Activated CD4-positive, alpha-beta memory T cell treated with anti-CD3 and anti-CD28 coated beads for 36 hours (primary cell): ENCODE data around the gene ATP5F1D. TPM values are rescaled to one million over a fixed set of nuclear protein-coding genes. Genes with fewer than 3 reads are reported as not detected.

Experiments used
- CTCF ChIA-PET: fragments of 350-600 bp; sonication (Branson Sonifier 250); formaldehyde crosslinking; loops from one replicate; lab custom pipeline; 2021; ENCODE audit warnings: antibody characterized with exemption, inconsistent platforms; lab: Charles Lee
- POLR2A ChIA-PET: fragments of 350-600 bp; sonication (Branson Sonifier 250); formaldehyde crosslinking; loops from one replicate; lab custom pipeline; 2021; ENCODE audit warnings: antibody characterized with exemption; lab: Charles Lee
- DNase-seq: peaks from one replicate; pipeline ENCODE4 v3.0.0-alpha.2; 2020
- H3K27ac Mint-ChIP-seq: one replicate; pipeline ENCODE4 v1.8.0; 2021; ENCODE audit warnings: mixed read lengths
- H3K27me3 Mint-ChIP-seq: one replicate; pipeline ENCODE4 v1.8.0; 2021; ENCODE audit warnings: mixed read lengths
- H3K36me3 Mint-ChIP-seq: one replicate; pipeline ENCODE4 v1.8.0; 2021; ENCODE audit warnings: mixed read lengths
- H3K4me1 Mint-ChIP-seq: one replicate; pipeline ENCODE4 v1.8.0; 2021; ENCODE audit warnings: low read depth, mixed read lengths
- H3K4me3 Mint-ChIP-seq: one replicate; pipeline ENCODE4 v1.8.0; 2021; ENCODE audit warnings: mild to moderate bottlenecking, mixed read lengths
- H3K9me3 Mint-ChIP-seq: one replicate; pipeline ENCODE4 v1.8.0; 2021; ENCODE audit warnings: mixed read lengths
- intact Hi-C: fragments of 100-400 bp; cut with micrococcal nuclease; formaldehyde crosslinking; loops from one replicate; pipeline ENCODE4 v1.15.1; 2023
- total RNA-seq, 2 experiments: library from RNA; stranded (reverse); gene quantifications; one replicate each; pipeline ENCODE4 v1.2.3, GENCODE V29; 2021

The ATP5F1D gene
- total RNA-seq, 2 experiments from 2014 or later: 178 to 192 TPM

DNA sequence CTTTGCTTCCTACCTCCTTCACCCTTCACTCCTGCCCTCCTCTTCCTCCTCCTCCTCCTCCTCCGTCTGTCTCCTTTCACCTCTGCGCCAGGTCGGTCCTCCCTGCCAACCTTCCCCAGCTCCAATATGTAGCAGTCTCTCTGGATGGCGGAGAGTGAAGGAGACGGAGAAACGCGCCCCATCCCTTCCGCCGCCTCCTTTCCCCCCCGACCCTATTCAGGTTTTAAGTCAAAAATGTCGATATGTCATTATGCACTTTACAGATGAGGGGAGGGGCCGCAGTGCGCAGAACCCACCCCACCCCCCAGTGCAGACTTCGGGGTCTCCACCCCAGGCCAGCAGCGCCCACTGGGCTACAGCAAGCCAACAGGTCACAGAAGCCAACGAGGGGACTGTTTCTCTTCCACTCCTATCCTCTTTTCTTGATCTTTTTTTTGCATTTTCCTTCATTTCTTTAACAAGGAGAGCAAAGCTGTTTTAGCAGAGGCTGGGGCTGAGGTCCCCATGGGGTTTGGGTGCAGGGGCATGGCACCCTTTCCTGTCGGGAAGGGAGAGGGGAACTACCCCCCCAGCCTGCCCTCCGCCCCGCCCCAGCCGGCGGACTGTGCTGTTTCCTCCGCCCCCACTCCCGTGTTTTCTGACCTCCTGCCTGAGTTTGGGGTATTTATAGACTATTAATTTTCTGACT is 16.1 kb downstream of the ATP5F1D start:
- ChIA-PET CTCF (interaction anchor here (3.5 to 17.9 kb wide), 2 partner anchors 9 to 14 kb away, joined by 19 to 649 read pairs; partner anchors contain the start of gene ATP5F1D), POLR2A (interaction anchor here (4.0 kb wide), 1 partner anchor 12 kb away, joined by 35 read pairs; the partner anchor contains the start of gene CIRBP)
- intact Hi-C loops: no loop called here
- H3K27me3 Mint-ChIP-seq: no peaks in the 10 kb centered on the region
- H3K4me1 Mint-ChIP-seq: peaks cover 49% of the 10 kb centered on the region
- H3K9me3 Mint-ChIP-seq: no peaks in the 10 kb centered on the region
- peak overlapping the region; percentile 97 for H3K27ac Mint-ChIP-seq
- DNase-seq: peak; percentile 9
- H3K36me3 Mint-ChIP-seq: peaks cover 42% of the 10 kb centered on the region
- H3K4me3 Mint-ChIP-seq: peak overlapping the region; percentile 39

DNA sequence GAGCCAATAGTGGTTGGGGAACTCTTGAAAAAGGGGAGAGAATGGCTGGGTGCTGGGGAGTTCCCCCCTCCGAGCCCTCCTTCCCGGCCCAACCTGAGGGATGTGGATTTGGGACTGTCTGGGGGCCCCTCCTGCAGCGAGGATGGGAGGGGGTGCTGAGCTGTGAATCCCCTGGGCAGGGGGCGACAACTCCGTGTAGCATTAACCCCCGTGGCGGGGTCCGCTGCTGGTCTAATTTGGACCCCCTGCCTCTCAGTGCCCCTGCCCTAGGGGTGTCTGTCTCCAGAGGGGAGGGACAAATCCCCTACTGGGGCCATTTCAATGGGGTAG is 16.6 kb downstream of the ATP5F1D start:
- H3K27ac Mint-ChIP-seq: peak overlapping the region; percentile 97
- no peaks in the 10 kb centered on the region for H3K27me3 Mint-ChIP-seq
- intact Hi-C loops: no loop called here
- H3K4me3 Mint-ChIP-seq: peak overlapping the region; percentile 39
- ChIA-PET CTCF (interaction anchor here (17.9 kb wide), 1 partner anchor 15 kb away, joined by 649 read pairs; the partner anchor contains the start of gene ATP5F1D), POLR2A (interaction anchor here (1.8 to 4.0 kb wide), 2 partner anchors 11 to 14 kb away, joined by 5 to 35 read pairs; partner anchors contain the start of gene CIRBP)
- no peak for DNase-seq
- H3K9me3 Mint-ChIP-seq: no peaks in the 10 kb centered on the region
- H3K36me3 Mint-ChIP-seq: peaks cover 42% of the 10 kb centered on the region
- peaks cover 54% of the 10 kb centered on the region for H3K4me1 Mint-ChIP-seq

DNA sequence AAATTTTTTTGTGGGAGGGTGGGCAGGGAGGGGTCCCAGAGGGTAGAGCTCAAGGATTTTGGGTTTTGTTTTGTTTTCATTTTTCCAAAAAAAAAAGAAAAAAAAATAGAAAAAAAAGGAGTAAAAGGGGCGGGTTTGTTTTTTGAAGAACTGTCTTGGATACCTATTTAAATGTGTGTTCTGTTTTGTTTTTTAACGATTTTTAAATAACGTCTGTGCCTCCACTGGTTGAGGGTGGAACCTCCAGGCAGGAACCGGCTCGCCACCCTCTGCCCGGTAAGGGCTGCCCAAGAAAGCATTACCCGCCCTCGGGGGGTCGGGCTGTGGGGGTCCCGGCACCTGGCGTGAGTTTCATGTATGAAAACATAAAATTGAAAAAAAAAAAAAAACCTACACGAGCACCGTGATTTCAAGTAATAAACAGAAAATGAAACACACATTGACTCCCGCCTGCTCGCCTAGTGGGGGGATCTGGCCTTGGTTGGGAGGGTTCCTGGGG is 17.2 kb downstream of the ATP5F1D start:
- H3K4me3 Mint-ChIP-seq: peak overlapping the region; percentile 94
- intact Hi-C loops: no loop called here
- peaks cover 37% of the 10 kb centered on the region for H3K36me3 Mint-ChIP-seq
- ChIA-PET CTCF (interaction anchor here (1.4 to 17.9 kb wide), 2 partner anchors 10 to 15 kb away, joined by 3 to 649 read pairs; partner anchors contain the start of genes ATP5F1D and CIRBP), POLR2A (interaction anchor here (0.9 to 4.0 kb wide), 3 partner anchors 10 to 14 kb away, joined by 4 to 35 read pairs (median 5); partner anchors contain the start of gene CIRBP)
- peak overlapping the region; percentile 97 for H3K27ac Mint-ChIP-seq
- no peak for DNase-seq
- no peaks in the 10 kb centered on the region for H3K27me3 Mint-ChIP-seq
- peaks cover 52% of the 10 kb centered on the region for H3K4me1 Mint-ChIP-seq
- H3K9me3 Mint-ChIP-seq: no peaks in the 10 kb centered on the region

DNA sequence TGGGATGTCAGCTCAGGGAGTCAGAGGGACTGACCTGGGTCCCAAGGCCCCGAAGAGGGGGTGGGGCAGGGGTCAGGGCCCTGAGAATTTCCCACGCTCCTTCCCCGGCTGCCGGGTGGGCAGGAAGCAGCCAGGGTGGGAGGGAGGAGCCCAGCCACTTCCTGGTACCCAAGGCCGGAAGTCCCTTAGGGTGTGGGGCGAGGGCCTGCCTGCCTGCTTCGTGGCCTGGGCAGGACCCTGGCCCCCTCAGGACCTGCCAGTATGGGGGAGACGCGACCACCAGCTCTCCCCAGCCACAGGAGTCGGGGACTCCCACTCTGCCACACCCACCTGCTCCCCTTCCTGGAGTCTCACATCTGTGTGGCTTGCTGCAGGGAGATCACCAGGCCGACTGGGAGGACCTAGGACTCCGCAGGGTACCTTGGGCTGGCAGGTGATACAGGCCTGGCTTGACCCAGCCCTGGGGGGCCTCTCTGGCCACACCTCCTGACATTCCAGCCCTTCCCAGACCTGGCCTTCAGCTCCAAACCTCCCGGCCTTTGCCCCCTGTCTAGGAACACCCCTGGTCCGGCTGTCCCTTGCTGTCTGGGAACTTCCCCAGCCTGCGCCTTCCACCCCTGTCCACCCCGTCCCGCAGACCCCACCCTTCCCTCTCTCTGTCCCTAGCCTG is 17.8 kb downstream of the ATP5F1D start:
- intact Hi-C loops: no loop called here
- Mint-ChIP-seq H3K4me1 (peaks cover 51% of the 10 kb centered on the region), H3K4me3 (peak overlapping the region; percentile 94)

DNA sequence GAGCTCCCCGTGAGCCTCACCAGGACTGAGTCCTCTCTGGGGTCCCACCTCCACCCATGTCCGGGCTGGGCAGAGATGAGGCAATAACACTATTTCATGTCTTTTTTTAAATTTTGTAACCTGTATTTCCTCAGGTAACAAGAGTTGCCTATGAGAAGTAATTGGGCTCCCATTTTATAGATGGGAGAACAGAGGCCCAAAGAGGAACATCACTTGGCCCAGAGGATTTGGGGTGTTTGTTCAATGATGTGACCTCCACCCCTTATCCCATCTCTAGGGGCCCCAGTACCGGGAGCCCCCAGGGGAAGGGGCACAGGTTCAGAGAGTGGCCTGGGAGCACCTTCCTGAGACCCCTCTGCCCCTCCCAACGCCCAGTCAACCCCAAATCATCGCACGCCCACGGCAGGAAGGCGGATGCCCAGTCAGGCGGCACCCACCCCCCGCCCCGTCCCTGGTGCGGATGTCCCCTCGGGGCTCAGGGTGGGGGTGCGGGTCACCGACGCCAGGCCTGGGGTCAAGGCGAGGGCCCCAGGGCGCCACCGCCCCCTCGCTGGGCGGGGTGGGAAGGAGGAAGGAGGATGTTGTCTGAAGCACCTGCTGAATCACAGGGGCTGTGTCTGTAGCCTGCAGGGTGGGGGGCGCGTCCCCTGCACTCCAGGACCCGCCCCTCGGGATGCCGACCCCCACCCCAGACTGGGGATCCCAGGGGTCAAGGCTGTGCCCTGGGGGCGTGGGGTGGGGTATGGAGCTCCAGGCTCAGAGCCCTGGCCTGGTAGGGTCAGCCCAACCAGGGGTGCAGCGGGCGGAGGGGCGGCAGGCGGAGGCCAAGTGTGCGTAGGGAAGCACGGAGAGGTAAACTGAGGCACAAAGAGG is 18.6 kb downstream of the ATP5F1D start:
- H3K4me1 Mint-ChIP-seq: peaks cover 46% of the 10 kb centered on the region
- intact Hi-C loops: loop anchor here (1.0 kb wide), 2 partner anchors 9 to 11 kb away; partner anchors contain the start of gene CIRBP
- H3K27me3 Mint-ChIP-seq: no peaks in the 10 kb centered on the region
- peak; percentile 81 for DNase-seq
- H3K9me3 Mint-ChIP-seq: no peaks in the 10 kb centered on the region
- peaks cover 28% of the 10 kb centered on the region for H3K36me3 Mint-ChIP-seq
- POLR2A ChIA-PET: interaction anchor here (1.4 to 4.0 kb wide), 4 partner anchors 9 to 15 kb away, joined by 3 to 35 read pairs (median 4); partner anchors contain the start of genes CIRBP and FAM174C
- peak overlapping the region; percentile 97 for H3K27ac Mint-ChIP-seq
- CTCF ChIA-PET: interaction anchor here (1.1 to 17.9 kb wide), 3 partner anchors 9 to 19 kb away, joined by 3 to 649 read pairs (median 3); partner anchors contain the start of genes ATP5F1D and CIRBP
- H3K4me3 Mint-ChIP-seq: peak overlapping the region; percentile 94

More for the DNA sequence above, 17.8 kb downstream of the ATP5F1D start:
- no peaks in the 10 kb centered on the region for H3K9me3 Mint-ChIP-seq
- peak; percentile 84 for DNase-seq
- H3K27ac Mint-ChIP-seq: peak overlapping the region; percentile 97
- no peaks in the 10 kb centered on the region for H3K27me3 Mint-ChIP-seq
- peaks cover 36% of the 10 kb centered on the region for H3K36me3 Mint-ChIP-seq
- POLR2A ChIA-PET: interaction anchor here (0.9 to 4.0 kb wide), 5 partner anchors 10 to 16 kb away, joined by 3 to 35 read pairs (median 4); partner anchors contain the start of genes CIRBP and FAM174C
- CTCF ChIA-PET: interaction anchor here (1.4 to 17.9 kb wide), 2 partner anchors 10 to 16 kb away, joined by 3 to 649 read pairs; partner anchors contain the start of genes ATP5F1D and CIRBP

DNA sequence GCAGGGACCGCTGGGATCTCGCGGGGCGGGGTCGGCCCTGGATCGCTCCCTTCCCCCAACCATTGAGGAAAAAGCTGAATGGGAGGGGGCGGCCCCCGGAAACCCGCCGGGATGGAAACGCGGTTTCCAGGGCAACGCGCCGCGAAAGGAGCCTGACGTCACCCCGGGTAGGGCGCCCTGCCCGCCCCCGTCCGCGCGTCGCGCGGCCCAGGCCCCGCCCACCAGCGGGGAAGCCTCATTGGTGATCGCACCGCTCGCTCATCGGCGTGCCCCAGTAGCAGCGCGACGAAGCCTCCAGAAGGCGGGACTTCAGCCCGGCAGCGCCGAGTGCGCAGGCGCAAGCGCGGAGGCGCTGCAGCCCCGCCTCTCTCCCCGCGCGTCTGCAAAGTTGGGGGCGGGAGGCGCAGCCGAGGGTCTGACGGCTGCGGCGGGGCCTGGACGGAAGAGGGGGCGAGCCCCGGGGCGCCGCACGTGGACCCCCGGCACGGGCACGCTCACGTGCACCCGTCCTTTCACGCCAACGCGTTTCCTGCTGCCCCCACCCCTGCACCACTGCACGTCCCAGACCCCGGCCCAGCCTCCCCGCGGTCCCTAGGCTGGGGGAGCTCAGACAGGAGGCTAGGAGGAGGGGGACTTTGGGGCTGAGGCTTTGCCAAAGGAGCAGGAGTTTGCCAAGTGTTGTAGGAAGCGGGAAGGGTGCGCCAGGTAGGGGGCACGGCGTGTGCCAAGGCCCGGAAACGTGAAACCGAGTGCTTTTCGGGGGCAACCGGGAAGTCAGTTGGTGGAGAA is 19.4 kb downstream of the ATP5F1D start:
- Mint-ChIP-seq H3K27ac (peak overlapping the region; percentile 96), H3K27me3 (no peaks in the 10 kb centered on the region), H3K9me3 (no peaks in the 10 kb centered on the region), H3K4me3 (peak overlapping the region; percentile 94), H3K36me3 (peaks cover 22% of the 10 kb centered on the region), H3K4me1 (peaks cover 53% of the 10 kb centered on the region)
- ChIA-PET CTCF (interaction anchor here (1.1 to 17.9 kb wide), 3 partner anchors 8 to 18 kb away, joined by 3 to 649 read pairs (median 5); partner anchors contain the start of gene ATP5F1D), POLR2A (interaction anchor here (0.6 to 4.0 kb wide), 7 partner anchors 8 to 194 kb away, joined by 3 to 35 read pairs (median 4); partner anchors contain the start of genes ARHGAP45, CIRBP and FAM174C)
- intact Hi-C loops: loop anchor here (1.0 kb wide), 3 partner anchors 8 to 14 kb away; partner anchors contain the start of genes CIRBP and FAM174C
- peak; percentile 98 for DNase-seq

DNA sequence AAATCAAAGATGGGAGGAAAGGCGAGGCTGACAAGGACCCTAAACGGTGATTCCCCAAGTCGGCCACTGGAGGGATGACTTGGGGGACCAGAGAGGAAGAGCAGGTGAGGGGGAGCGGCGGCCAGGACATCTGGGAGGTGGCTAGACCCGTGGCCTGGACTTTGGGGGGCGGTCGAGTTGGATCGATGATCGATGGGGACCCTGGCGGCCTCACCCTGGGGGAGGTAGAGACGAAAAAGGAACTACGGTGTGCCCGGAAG is 19.9 kb downstream of the ATP5F1D start:
- Mint-ChIP-seq H3K9me3 (no peaks in the 10 kb centered on the region), H3K27ac (peak overlapping the region; percentile 96), H3K36me3 (peaks cover 18% of the 10 kb centered on the region), H3K4me1 (peaks cover 54% of the 10 kb centered on the region), H3K27me3 (no peaks in the 10 kb centered on the region), H3K4me3 (peak overlapping the region; percentile 94)
- POLR2A ChIA-PET: interaction anchor here (1.0 to 4.0 kb wide), 6 partner anchors 8 to 194 kb away, joined by 3 to 35 read pairs (median 5); partner anchors contain the start of genes ARHGAP45, CIRBP and FAM174C
- intact Hi-C loops: loop anchor here (1.0 kb wide), 1 partner anchor 14 kb away; the partner anchor contains the start of gene FAM174C
- CTCF ChIA-PET: interaction anchor here (1.1 to 17.9 kb wide), 3 partner anchors 8 to 18 kb away, joined by 3 to 649 read pairs (median 5); partner anchors contain the start of gene ATP5F1D
- DNase-seq: peak; percentile 42

DNA sequence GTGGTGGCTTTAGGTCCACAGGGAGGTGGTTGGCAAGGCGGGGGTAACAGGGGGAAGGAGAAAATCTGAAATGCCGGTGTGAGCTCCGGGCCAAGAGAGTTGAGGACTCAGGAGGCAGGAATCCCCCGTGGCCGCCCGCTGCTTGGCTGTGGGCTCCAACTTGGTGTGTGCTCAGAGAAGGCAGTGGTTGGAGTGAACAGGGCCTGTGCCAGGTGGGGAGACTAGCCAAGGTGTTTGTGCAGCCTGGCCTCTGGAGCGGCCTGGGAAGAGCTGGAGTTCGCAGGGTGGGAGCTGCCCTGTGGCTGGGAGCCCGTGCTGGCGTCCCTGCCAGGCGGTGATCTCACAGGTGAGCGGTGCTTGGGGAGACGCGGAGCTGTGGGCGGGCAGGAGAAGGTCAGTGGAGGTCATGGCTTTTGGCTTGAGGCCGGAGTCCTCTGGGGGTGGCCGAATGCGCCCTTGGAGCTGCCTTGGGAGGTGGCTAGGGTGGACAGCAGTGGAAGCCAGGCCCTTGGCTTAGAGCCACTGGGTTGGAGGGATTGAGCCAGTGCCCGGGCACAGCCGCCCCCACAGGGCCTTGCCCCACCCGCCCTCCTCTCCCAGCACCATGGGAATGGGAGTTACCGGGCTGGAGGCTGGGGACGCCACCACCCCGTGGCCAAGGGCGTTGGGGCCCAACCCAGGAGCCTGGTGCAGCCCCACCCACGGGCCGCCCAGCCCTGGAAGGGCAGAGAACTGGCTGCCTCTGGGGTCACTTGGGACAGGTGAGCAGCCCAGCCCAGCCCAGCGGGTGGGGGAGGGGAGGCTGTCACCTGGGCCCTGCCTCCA is 20.5 kb downstream of the ATP5F1D start:
- intact Hi-C loops: loop anchor here (1.0 kb wide), 1 partner anchor 13 kb away; the partner anchor contains the start of gene FAM174C
- no peaks in the 10 kb centered on the region for H3K27me3 Mint-ChIP-seq
- DNase-seq: peak; percentile 45
- H3K9me3 Mint-ChIP-seq: no peaks in the 10 kb centered on the region
- CTCF ChIA-PET: interaction anchor here (1.5 to 17.9 kb wide), 2 partner anchors 9 to 18 kb away, joined by 5 to 649 read pairs; partner anchors contain the start of gene ATP5F1D
- H3K36me3 Mint-ChIP-seq: peaks cover 16% of the 10 kb centered on the region
- peaks cover 55% of the 10 kb centered on the region for H3K4me1 Mint-ChIP-seq
- H3K27ac Mint-ChIP-seq: peak overlapping the region; percentile 96
- peak overlapping the region; percentile 94 for H3K4me3 Mint-ChIP-seq
- POLR2A ChIA-PET: interaction anchor here (1.0 to 4.0 kb wide), 6 partner anchors 7 to 195 kb away, joined by 3 to 35 read pairs (median 5); partner anchors contain the start of genes ARHGAP45, CIRBP and FAM174C

DNA sequence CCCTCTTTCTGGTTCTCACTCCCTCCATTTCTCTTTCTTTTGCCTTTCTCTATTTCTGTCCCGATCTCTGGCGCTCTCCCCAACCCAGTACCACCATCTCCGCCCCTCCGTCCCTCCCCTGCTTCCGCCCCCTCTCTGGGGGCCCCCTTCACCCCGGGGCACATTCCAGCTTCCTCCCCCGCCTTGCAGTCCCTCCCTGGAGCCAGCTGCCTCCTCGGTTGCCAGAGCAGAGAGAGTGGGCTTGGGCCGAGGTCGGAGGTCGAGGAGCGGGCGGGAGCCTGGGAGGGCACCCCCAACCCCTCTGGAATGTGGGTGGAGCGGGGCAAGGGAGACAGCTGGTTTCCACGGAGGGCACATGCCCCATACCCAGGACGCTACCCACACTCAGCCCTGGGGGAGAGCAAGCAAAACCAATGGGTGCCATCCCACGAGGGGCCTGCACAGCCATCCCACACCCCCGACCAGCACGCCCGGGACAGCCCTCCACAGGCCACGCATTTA is 21.1 kb downstream of the ATP5F1D start:
- Mint-ChIP-seq H3K9me3 (no peaks in the 10 kb centered on the region), H3K4me1 (peaks cover 56% of the 10 kb centered on the region), H3K4me3 (peak overlapping the region; percentile 36), H3K27me3 (no peaks in the 10 kb centered on the region), H3K27ac (peak overlapping the region; percentile 49), H3K36me3 (peaks cover 11% of the 10 kb centered on the region)
- DNase-seq: no peak
- ChIA-PET CTCF (interaction anchor here (17.9 kb wide), 1 partner anchor 19 kb away, joined by 649 read pairs; the partner anchor contains the start of gene ATP5F1D), POLR2A (interaction anchor here (1.4 to 1.8 kb wide), 2 partner anchors 10 to 13 kb away, joined by 5 read pairs; partner anchors contain the start of gene FAM174C)
- intact Hi-C loops: no loop called here
